Spleen (tissue), 11 donors: Measurements from ENCODE around the gene EPHX1. TPM values are rescaled to one million over a fixed set of nuclear protein-coding genes. Genes with fewer than 3 reads are reported as not detected.
A peak's percentile ranks its signal among the peaks of the same experiment; 100 is the strongest.
"Not testable (repeated sequence)": the region's sequence is repeated elsewhere in the genome, so short reads cannot be mapped to it uniquely, and the experiment has no call there.

ENCODE experiments used
- DNase-seq: peaks from one replicate; pipeline ENCODE4 v3.0.0-alpha.2; 2020
- H3K27ac ChIP-seq, 8 donors: fragments of 200-600 bp; sonication (generic) in 7 of 8; 1 replicate in 4 of 8; 2 replicates in 4 of 8; pipeline versions ENCODE4 v1.5.0 to v1.8.0; 2016 to 2021; ENCODE audit warnings: inconsistent platforms in 4 of 8, mild to moderate bottlenecking in 4 of 8, moderate library complexity in 1 of 8
- H3K27me3 ChIP-seq, 7 donors: fragments of 200-600 bp; sonication (generic) in 6 of 7; replicated peaks in 1 of 7; 1 replicate in 4 of 7; 2 replicates in 3 of 7; pipeline versions ENCODE4 v1.5.0 to v1.8.0; 2016 to 2021; ENCODE audit warnings: inconsistent platforms in 3 of 7, mild to moderate bottlenecking in 1 of 7
- H3K36me3 ChIP-seq, 6 donors: fragments of 200-600 bp; sonication (generic) in 5 of 6; 1 replicate in 4 of 6; 2 replicates in 2 of 6; pipeline versions ENCODE4 v1.5.0 to v1.8.0; 2016 to 2021; ENCODE audit warnings: inconsistent platforms in 2 of 6
- H3K4me1 ChIP-seq, 6 donors: fragments of 200-600 bp; sonication (generic) in 5 of 6; 1 replicate in 3 of 6; 2 replicates in 3 of 6; pipeline versions ENCODE4 v1.5.0 to v1.8.0; 2016 to 2021; ENCODE audit warnings: inconsistent platforms in 3 of 6
- H3K4me3 ChIP-seq, 8 donors: fragments of 200-600 bp; sonication (generic) in 7 of 8; 1 replicate in 4 of 8; 2 replicates in 4 of 8; pipeline versions ENCODE4 v1.5.0 to v1.8.0; 2016 to 2021; ENCODE audit warnings: inconsistent platforms in 4 of 8, mild to moderate bottlenecking in 4 of 8, moderate library complexity in 2 of 8
- H3K9me3 ChIP-seq, 8 donors: fragments of 200-600 bp; sonication (generic) in 7 of 8; 1 replicate in 4 of 8; 2 replicates in 4 of 8; pipeline versions ENCODE4 v1.5.0 to v1.8.0; 2016 to 2021; ENCODE audit warnings: inconsistent platforms in 4 of 8
- CTCF ChIP-seq, 11 experiments: fragments of 200-600 bp in 7 of 11; fragments of 450-650 bp in 4 of 11; sonication (generic) in 4 of 11; IDR thresholded peaks in 8 of 11; conservative IDR thresholded peaks in 3 of 11; 1 replicate in 7 of 11; 2 replicates in 4 of 11; pipeline versions ENCODE4 v1.4.0 to v1.8.0; 2016 to 2021; ENCODE audit warnings: antibody characterized with exemption in 11 of 11, inconsistent platforms in 4 of 11, mild to moderate bottlenecking in 1 of 11
- POLR2A ChIP-seq, 3 donors: fragments of 450-650 bp; IDR thresholded peaks; one replicate each; pipeline ENCODE4 v1.5.1; 2017; ENCODE audit warnings: antibody characterized with exemption in 3 of 3, mild to moderate bottlenecking in 1 of 3
- POLR2AphosphoS5 ChIP-seq, 3 donors: sonication (generic); formaldehyde crosslinking; IDR thresholded peaks; one replicate each; pipeline ENCODE4 v1.5.1; 2017; ENCODE audit warnings: antibody characterized with exemption in 3 of 3
- WGBS, 5 donors: extraction: QIAGEN DNeasy Blood & Tissue Kit in 3 of 5; methylation state at CpG; one replicate each; pipeline versions ENCODE4 v1.1.5 to v1.1.7; 2013 to 2018; 5-methylcytosine and 5-hydroxymethylcytosine counted together
- intact Hi-C: fragments of 100-400 bp; cut with DNase I; formaldehyde crosslinking; loops from one replicate; pipeline ENCODE4 v1.15.0; 2023; ENCODE audit warnings: low total_unique reads
- polyA plus RNA-seq, 3 donors: library from polyadenylated mRNA; stranded (reverse); fragments of 200-250 nt; gene quantifications; one replicate each; pipeline ENCODE4 v1.2.1, GENCODE V29; 2013
- total RNA-seq, 7 donors: library from RNA; depleted of rRNA in 3 of 7; stranded (reverse); fragments of >200 nt in 3 of 7; fragmentation: NEBNext Ultra II Directional in 4 of 7; extraction: Animal tissue kit (Norgen Biotek cat#: 25700) in 4 of 7; gene quantifications; one replicate each; pipeline versions ENCODE4 v1.1.0 to v1.2.1, GENCODE V29; 2016 to 2021
- donor health status: healthy with polysubstance abuse.
- donor health status: DM: no; HTN: no; CAD: no; lungs with moderate emphysema.
- donor health status: DM: no; HTN: no; CAD: no.
- donor health status: Bipolar disorder and iron deficiency.
- donor health status: healthy.
- donor health status: DM: no; HTN: no; CAD: no.
- donor health status: DM: yes; HTN: yes; CAD: no.

The EPHX1 gene
- total and polyA plus RNA-seq, 10 donors = 3.9 to 92.8 (median 43.9) TPM

- 85 to 96% (median 90%) methylated on average over 5 of the region's 5 CpGs for WGBS, 5 donors
- DNase-seq = no peak
- Histone ChIP-seq H3K36me3 (peaks cover 0 to 47% (median 10%) of the 10 kb centered on the region in 6 donors), H3K9me3 (no peaks in the 10 kb centered on the region), H3K27me3 (no peaks in the 10 kb centered on the region), H3K4me3 (peak overlapping the region in 1 of 8 donors; percentile 76), H3K4me1 (peaks cover 41 to 87% (median 63%) of the 10 kb centered on the region in 6 donors), H3K27ac (peak overlapping the region in 3 of 8 donors; percentile 49 to 99 (median 98))
- TF ChIP-seq POLR2A (IDR thresholded peaks at IDR 0.05) (no peak), POLR2AphosphoS5 (IDR thresholded peaks at IDR 0.05) (no peak), CTCF (IDR thresholded peaks at IDR 0.05 in 8 of 11, conservative IDR thresholded peaks at IDR 0.05 in 3 of 11) (no peak)
- intact Hi-C loops = loop anchor here (5.0 kb wide), 1 partner anchor 303 kb away; no protein-coding TSS in a partner anchor
These were observed 29.8 kb upstream of the EPHX1 start for GRCh38 chr1:225780134-225780533.

GRCh38 chr1:225780630-225781029 is 29.3 kb upstream of the EPHX1 start:
- DNase-seq = no peak
- no peaks in the 10 kb centered on the region for H3K27me3 ChIP-seq
- 62 to 88% (median 83%) methylated on average over 1 of the region's 1 CpG for WGBS, 5 donors
- no peak for TF ChIP-seq POLR2A (IDR thresholded peaks at IDR 0.05)
- TF ChIP-seq CTCF (IDR thresholded peaks at IDR 0.05 in 8 of 11, conservative IDR thresholded peaks at IDR 0.05 in 3 of 11) = no peak
- no peak for TF ChIP-seq POLR2AphosphoS5 (IDR thresholded peaks at IDR 0.05)
- H3K9me3 ChIP-seq = no peaks in the 10 kb centered on the region
- intact Hi-C loops = loop anchor here (5.0 kb wide), 1 partner anchor 303 kb away; no protein-coding TSS in a partner anchor
- peaks cover 0 to 52% (median 15%) of the 10 kb centered on the region in 6 donors for H3K36me3 ChIP-seq
- H3K4me1 ChIP-seq = peaks cover 41 to 87% (median 63%) of the 10 kb centered on the region in 6 donors
- peak overlapping the region in 1 of 8 donors; percentile 4 for H3K4me3 ChIP-seq
- H3K27ac ChIP-seq = peak overlapping the region in 5 of 8 donors; percentile 0 to 98 (median 34)

GRCh38 chr1:225789142-225789541 is 20.8 kb upstream of the EPHX1 start:
- intact Hi-C loops, DNase-seq: not testable (repeated sequence)

GRCh38 chr1:225794954-225795353 is 15.0 kb upstream of the EPHX1 start:
- 95 to 99% (median 96%) methylated on average over 4 of the region's 4 CpGs for whole genome bisulfite sequencing, 5 donors

More at GRCh38 chr1:225789142-225789541, 20.8 kb upstream of the EPHX1 start:
- Histone ChIP-seq H3K4me1 (peaks cover 0 to 25% (median 0%) of the 10 kb centered on the region in 6 donors), H3K36me3 (peaks cover 15 to 96% (median 68%) of the 10 kb centered on the region in 6 donors)
- 75 to 86% (median 82%) methylated on average over 2 to 3 of the region's 3 CpGs for WGBS, 5 donors
- not testable (repeated sequence) for H3K27me3 ChIP-seq, H3K4me3 ChIP-seq, H3K9me3 ChIP-seq, H3K27ac ChIP-seq

GRCh38 chr1:225796097-225796496 is 13.8 kb upstream of the EPHX1 start:
- intact Hi-C loops, H3K9me3 ChIP-seq, H3K27ac ChIP-seq, DNase-seq, H3K27me3 ChIP-seq, H3K4me1 ChIP-seq, H3K4me3 ChIP-seq: not testable (repeated sequence)
- peaks cover 0 to 50% (median 15%) of the 10 kb centered on the region in 6 donors for H3K36me3 ChIP-seq
- WGBS, 5 donors = 95 to 98% (median 97%) methylated on average over 18 of the region's 18 CpGs

More at GRCh38 chr1:225794954-225795353, 15.0 kb upstream of the EPHX1 start:
- Histone ChIP-seq H3K27me3 (no peaks in the 10 kb centered on the region), H3K9me3 (peaks cover 0 to 9% (median 0%) of the 10 kb centered on the region in 8 donors), H3K4me1 (peaks cover 0 to 5% (median 0%) of the 10 kb centered on the region in 6 donors), H3K36me3 (peaks cover 4 to 61% (median 24%) of the 10 kb centered on the region in 6 donors), H3K27ac (no peak overlapping the region), H3K4me3 (no peak overlapping the region)
- no peak for DNase-seq
- intact Hi-C loops = no loop called here
- TF ChIP-seq CTCF (IDR thresholded peaks at IDR 0.05 in 8 of 11, conservative IDR thresholded peaks at IDR 0.05 in 3 of 11) = no peak

- H3K4me1 ChIP-seq, H3K4me3 ChIP-seq, DNase-seq, H3K27me3 ChIP-seq, H3K9me3 ChIP-seq, H3K36me3 ChIP-seq, H3K27ac ChIP-seq, intact Hi-C loops: not testable (repeated sequence)
- WGBS, 5 donors = 96 to 98% (median 98%) methylated on average over 7 of the region's 7 CpGs
These were observed 8.8 kb upstream of the EPHX1 start for GRCh38 chr1:225801146-225801545.
